ENCODE measurements around the gene PLEKHD1. TPM values are rescaled to one million over a fixed set of nuclear protein-coding genes. Genes with fewer than 3 reads are reported as not detected.

Gene PLEKHD1
- total and polyA plus RNA-seq, 2 of the 8 experiments (the other 6 are each of a cell fraction or from before 2014, with no cell fraction given) = 0.24 to 0.48 TPM

GRCh38 chr14:69573831-69574262 is 89.3 kb downstream of the PLEKHD1 start:
- peak overlapping the region; percentile 51 to 68 (median 62); a peak in 7 of 8 replicates for H3K4me3 ChIP-seq (ENCODE audit: extremely low read depth in 1 of 4, insufficient read depth in 2 of 4, low read depth in 3 of 4, low read length in 4 of 4)
- H3K4me2 ChIP-seq (ENCODE audit: insufficient read depth in 1 of 2, low read depth in 2 of 2, low read length in 2 of 2) = peak overlapping the region; percentile 54 to 93
- no peak overlapping the region for H4K91ac ChIP-seq (replicated peaks; ENCODE audit: insufficient read length, low read length)
- peaks cover 10% of the 10 kb centered on the region; the same call in 1 of the 2 replicates for H3K23me2 ChIP-seq (ENCODE audit: low read depth, low read length)
- peak overlapping the region in 1 of 4 experiments; percentile 60; a peak in 2 of 7 replicates for H3K9ac ChIP-seq (replicated peaks in 1 of 4; ENCODE audit: extremely low read depth in 1 of 4, low read depth in 3 of 4, low read length in 3 of 4)
- H4K5ac ChIP-seq (ENCODE audit: insufficient read length, low read depth, low read length) = no peak overlapping the region
- no peak overlapping the region for H2BK5ac ChIP-seq (ENCODE audit: low read depth, low read length)
- no peak overlapping the region for H3K56ac ChIP-seq (replicated peaks; ENCODE audit: insufficient read length, low read depth, low read length)
- no peak overlapping the region for H3K14ac ChIP-seq (ENCODE audit: insufficient read length)
- H3K79me2 ChIP-seq (ENCODE audit: control insufficient read depth in 1 of 2, insufficient read depth in 2 of 2, low read length in 2 of 2) = no peaks in the 10 kb centered on the region
- DNase-seq (ENCODE audit: low read depth in 1 of 2, low spot score in 2 of 2) (peak in 1 of 2 experiments; percentile 60), FAIRE-seq (no peak)
- H2BK20ac ChIP-seq (ENCODE audit: low read length) = no peak overlapping the region
- H2BK12ac ChIP-seq (ENCODE audit: low read depth, low read length) = no peak overlapping the region
- H3K27me3 ChIP-seq (replicated peaks in 1 of 4; ENCODE audit: control insufficient read depth in 3 of 4, extremely low read depth in 1 of 4, insufficient read depth in 3 of 4, low read length in 3 of 4) = peaks cover 24 to 48% (median 40%) of the 10 kb centered on the region in 4 experiments
- H3K23ac ChIP-seq (ENCODE audit: insufficient read length) = no peak overlapping the region
- H3K4me1 ChIP-seq (replicated peaks in 1 of 4; ENCODE audit: control insufficient read depth in 3 of 4, insufficient read depth in 4 of 4, low read length in 3 of 4) = peaks cover 0 to 9% (median 7%) of the 10 kb centered on the region in 4 experiments; a peak in 4 of 7 replicates
- POLR2A ChIA-PET (ENCODE audit: partially characterized antibody) = interaction anchor here (0.7 to 2.7 kb wide), 3 partner anchors 18 to 111 kb away, joined by 3 to 8 read pairs (median 3); no protein-coding TSS in a partner anchor
- 12% methylated on average over 15 of the region's 15 CpGs; no CpG with 5 or more reads in 1 of the 2 experiments for WGBS, 2 experiments (ENCODE audit: extremely low coverage in 1 of 2, insufficient coverage in 1 of 2, insufficient read length in 1 of 2, insufficient replicate concordance in 2 of 2, low coverage in 1 of 2, low lambda C conversion rate in 2 of 2, missing lambda C conversion rate in 1 of 2)
- H2AFZ ChIP-seq (ENCODE audit: low read length) = peak overlapping the region; percentile 60; the same call in 1 of the 2 replicates
- H4K8ac ChIP-seq (ENCODE audit: extremely low read depth, insufficient read depth, low read length) = no peak overlapping the region
- H3K18ac ChIP-seq (ENCODE audit: extremely low read depth, low read length) = peak overlapping the region; percentile 4; the same call in 1 of the 2 replicates
- no peak overlapping the region for H2AK5ac ChIP-seq (ENCODE audit: low read depth, low read length)
- H2BK120ac ChIP-seq (replicated peaks; ENCODE audit: low read depth, low read length) = no peak overlapping the region
- CTCF ChIA-PET (ENCODE audit: partially characterized antibody) = interaction anchor here (0.6 to 6.5 kb wide), 37 partner anchors 10 to 307 kb away, joined by 3 to 96 read pairs (median 6); partner anchors contain the start of genes PLEKHD1 and SRSF5
- H3K27ac ChIP-seq (ENCODE audit: low read depth, low read length) = 0 out of 2 replicates have a peak overlapping the region, but pooled peaks have one; percentile 22
- peaks cover 0 to 26% (median 4%) of the 10 kb centered on the region in 4 experiments; a peak in 3 of 8 replicates for H3K36me3 ChIP-seq (ENCODE audit: control insufficient read depth in 2 of 4, insufficient read depth in 4 of 4, low read length in 3 of 4)
- H3K4ac ChIP-seq (replicated peaks; ENCODE audit: insufficient read length, low read depth, low read length) = no peak overlapping the region
- H3K79me1 ChIP-seq (ENCODE audit: low read depth, low read length) = no peaks in the 10 kb centered on the region
- H3K9me3 ChIP-seq (ENCODE audit: insufficient read depth in 2 of 2, low read depth in 1 of 2, low read length in 1 of 2) = peaks cover 0 to 23% of the 10 kb centered on the region in 2 experiments; a peak in 2 of 4 replicates
- peak; percentile 19 for TF ChIP-seq EZH2 (IDR thresholded peaks at IDR 0.05; ENCODE audit: low read depth, low read length, severe bottlenecking)
- 0 out of 2 replicates have a peak, but pooled peaks have one; percentile 61 for TF ChIP-seq TCF12 (IDR thresholded peaks at IDR 0.05; ENCODE audit: low read depth, low read length)
- TF ChIP-seq TAF1 (IDR thresholded peaks at IDR 0.05; ENCODE audit: low read depth, low read length) = 0 out of 2 replicates have a peak, but pooled peaks have one; percentile 34
- TF ChIP-seq EP300 (IDR thresholded peaks at IDR 0.05; ENCODE audit: borderline replicate concordance in 1 of 2, low read depth in 2 of 2, low read length in 2 of 2) = no peak; a peak in 1 of 3 replicates
- TF ChIP-seq SIRT6 (IDR thresholded peaks at IDR 0.05; ENCODE audit: low read length) = no peak
- TF ChIP-seq TEAD4 (IDR thresholded peaks at IDR 0.05; ENCODE audit: low read depth, low read length) = peak; percentile 66; the same call in 1 of the 2 replicates
- H4K20me1 ChIP-seq (replicated peaks in 1 of 2; ENCODE audit: control insufficient read depth in 1 of 2, insufficient read depth in 2 of 2, low read length in 2 of 2) = no peaks in the 10 kb centered on the region
- no peak overlapping the region for H2BK15ac ChIP-seq (ENCODE audit: low read length)
